ENCODE measurements around the gene MREG.

MREG gene

GRCh38 chr2:216043949-216044348 is 30.6 kb upstream of the MREG start:
- Histone ChIP-seq H3K36me3 (ENCODE audit: control insufficient read depth in 2 of 2, insufficient read depth in 2 of 2, low read length in 2 of 2) (peaks cover 6 to 17% of the 10 kb centered on the region in 2 donors), H3K4me1 (ENCODE audit: control insufficient read depth, insufficient read depth, low read length) (no peaks in the 10 kb centered on the region), H3K9me3 (ENCODE audit: control insufficient read depth in 2 of 2, low read length in 2 of 2) (no peaks in the 10 kb centered on the region), H3K27ac (ENCODE audit: low read length) (no peak overlapping the region), H3K27me3 (ENCODE audit: control insufficient read depth in 1 of 2, insufficient read depth in 2 of 2, low read length in 2 of 2) (no peaks in the 10 kb centered on the region), H3K4me3 (ENCODE audit: low read length in 2 of 2) (no peak overlapping the region), H3K9ac (ENCODE audit: low read length in 2 of 2) (no peak overlapping the region)

- Histone ChIP-seq H3K4me3 (ENCODE audit: low read length in 2 of 2) (no peak overlapping the region), H3K27ac (ENCODE audit: low read length) (no peak overlapping the region), H3K36me3 (ENCODE audit: control insufficient read depth in 2 of 2, insufficient read depth in 2 of 2, low read length in 2 of 2) (peaks cover 6 to 20% of the 10 kb centered on the region in 2 donors), H3K4me1 (ENCODE audit: control insufficient read depth, insufficient read depth, low read length) (no peaks in the 10 kb centered on the region), H3K27me3 (ENCODE audit: control insufficient read depth in 1 of 2, insufficient read depth in 2 of 2, low read length in 2 of 2) (no peaks in the 10 kb centered on the region), H3K9ac (ENCODE audit: low read length in 2 of 2) (no peak overlapping the region), H3K9me3 (ENCODE audit: control insufficient read depth in 2 of 2, low read length in 2 of 2) (no peaks in the 10 kb centered on the region)
These were observed 28.1 kb upstream of the MREG start for GRCh38 chr2:216041438-216041837.

- Histone ChIP-seq H3K27me3 (ENCODE audit: control insufficient read depth in 1 of 2, insufficient read depth in 2 of 2, low read length in 2 of 2) (no peaks in the 10 kb centered on the region), H3K36me3 (ENCODE audit: control insufficient read depth in 2 of 2, insufficient read depth in 2 of 2, low read length in 2 of 2) (peaks cover 6 to 22% of the 10 kb centered on the region in 2 donors), H3K4me3 (ENCODE audit: low read length in 2 of 2) (no peak overlapping the region), H3K4me1 (ENCODE audit: control insufficient read depth, insufficient read depth, low read length) (no peaks in the 10 kb centered on the region), H3K27ac (ENCODE audit: low read length) (no peak overlapping the region), H3K9ac (ENCODE audit: low read length in 2 of 2) (no peak overlapping the region), H3K9me3 (ENCODE audit: control insufficient read depth in 2 of 2, low read length in 2 of 2) (no peaks in the 10 kb centered on the region)
These were observed 26.6 kb upstream of the MREG start for GRCh38 chr2:216039918-216040317.

- no peaks in the 10 kb centered on the region for H3K27me3 ChIP-seq (ENCODE audit: control insufficient read depth in 1 of 2, insufficient read depth in 2 of 2, low read length in 2 of 2)
- H3K4me1 ChIP-seq (ENCODE audit: control insufficient read depth, insufficient read depth, low read length) = no peaks in the 10 kb centered on the region
- H3K9me3 ChIP-seq (ENCODE audit: control insufficient read depth in 2 of 2, low read length in 2 of 2) = no peaks in the 10 kb centered on the region
- no peak overlapping the region for H3K27ac ChIP-seq (ENCODE audit: low read length)
- H3K9ac ChIP-seq (ENCODE audit: low read length in 2 of 2) = no peak overlapping the region
- H3K4me3 ChIP-seq (ENCODE audit: low read length in 2 of 2) = no peak overlapping the region
- peaks cover 3 to 9% of the 10 kb centered on the region in 2 donors for H3K36me3 ChIP-seq (ENCODE audit: control insufficient read depth in 2 of 2, insufficient read depth in 2 of 2, low read length in 2 of 2)
These were observed 20.7 kb upstream of the MREG start for GRCh38 chr2:216034065-216034464.

- no peaks in the 10 kb centered on the region for H3K9me3 ChIP-seq (ENCODE audit: control insufficient read depth in 2 of 2, low read length in 2 of 2)
- H3K27me3 ChIP-seq (ENCODE audit: control insufficient read depth in 1 of 2, insufficient read depth in 2 of 2, low read length in 2 of 2) = no peaks in the 10 kb centered on the region
- no peak overlapping the region for H3K4me3 ChIP-seq (ENCODE audit: low read length in 2 of 2)
- H3K36me3 ChIP-seq (ENCODE audit: control insufficient read depth in 2 of 2, insufficient read depth in 2 of 2, low read length in 2 of 2) = peaks cover 3 to 9% of the 10 kb centered on the region in 2 donors
- no peak overlapping the region for H3K27ac ChIP-seq (ENCODE audit: low read length)
- H3K9ac ChIP-seq (ENCODE audit: low read length in 2 of 2) = no peak overlapping the region
- no peaks in the 10 kb centered on the region for H3K4me1 ChIP-seq (ENCODE audit: control insufficient read depth, insufficient read depth, low read length)
These were observed 20.1 kb upstream of the MREG start for GRCh38 chr2:216033403-216033802.

GRCh38 chr2:216031960-216032689 is 18.8 kb upstream of the MREG start:
- Histone ChIP-seq H3K27ac (ENCODE audit: low read length) (no peak overlapping the region), H3K27me3 (ENCODE audit: control insufficient read depth in 1 of 2, insufficient read depth in 2 of 2, low read length in 2 of 2) (no peaks in the 10 kb centered on the region), H3K36me3 (ENCODE audit: control insufficient read depth in 2 of 2, insufficient read depth in 2 of 2, low read length in 2 of 2) (peaks cover 3 to 9% of the 10 kb centered on the region in 2 donors), H3K9ac (ENCODE audit: low read length in 2 of 2) (no peak overlapping the region), H3K4me3 (ENCODE audit: low read length in 2 of 2) (no peak overlapping the region), H3K9me3 (ENCODE audit: control insufficient read depth in 2 of 2, low read length in 2 of 2) (no peaks in the 10 kb centered on the region), H3K4me1 (ENCODE audit: control insufficient read depth, insufficient read depth, low read length) (no peaks in the 10 kb centered on the region)

GRCh38 chr2:216030216-216030615 is 16.9 kb upstream of the MREG start:
- H3K27ac ChIP-seq (ENCODE audit: low read length) = no peak overlapping the region
- H3K36me3 ChIP-seq (ENCODE audit: control insufficient read depth in 2 of 2, insufficient read depth in 2 of 2, low read length in 2 of 2) = peaks cover 0 to 3% of the 10 kb centered on the region in 2 donors
- no peak overlapping the region for H3K4me3 ChIP-seq (ENCODE audit: low read length in 2 of 2)
- H3K27me3 ChIP-seq (ENCODE audit: control insufficient read depth in 1 of 2, insufficient read depth in 2 of 2, low read length in 2 of 2) = no peaks in the 10 kb centered on the region
- H3K4me1 ChIP-seq (ENCODE audit: control insufficient read depth, insufficient read depth, low read length) = no peaks in the 10 kb centered on the region
- no peak overlapping the region for H3K9ac ChIP-seq (ENCODE audit: low read length in 2 of 2)
- no peaks in the 10 kb centered on the region for H3K9me3 ChIP-seq (ENCODE audit: control insufficient read depth in 2 of 2, low read length in 2 of 2)

- Histone ChIP-seq H3K4me1 (ENCODE audit: control insufficient read depth, insufficient read depth, low read length) (no peaks in the 10 kb centered on the region), H3K4me3 (ENCODE audit: low read length in 2 of 2) (no peak overlapping the region), H3K27me3 (ENCODE audit: control insufficient read depth in 1 of 2, insufficient read depth in 2 of 2, low read length in 2 of 2) (no peaks in the 10 kb centered on the region), H3K36me3 (ENCODE audit: control insufficient read depth in 2 of 2, insufficient read depth in 2 of 2, low read length in 2 of 2) (peaks cover 0 to 3% of the 10 kb centered on the region in 2 donors), H3K27ac (ENCODE audit: low read length) (no peak overlapping the region), H3K9ac (ENCODE audit: low read length in 2 of 2) (no peak overlapping the region), H3K9me3 (ENCODE audit: control insufficient read depth in 2 of 2, low read length in 2 of 2) (no peaks in the 10 kb centered on the region)
These were observed 16.2 kb upstream of the MREG start for GRCh38 chr2:216029416-216030129.

GRCh38 chr2:216024779-216025336 is 11.5 kb upstream of the MREG start:
- no peak overlapping the region for H3K9ac ChIP-seq (ENCODE audit: low read length in 2 of 2)
- H3K27ac ChIP-seq (ENCODE audit: low read length) = no peak overlapping the region
- peaks cover 0 to 3% of the 10 kb centered on the region in 2 donors for H3K36me3 ChIP-seq (ENCODE audit: control insufficient read depth in 2 of 2, insufficient read depth in 2 of 2, low read length in 2 of 2)
- H3K9me3 ChIP-seq (ENCODE audit: control insufficient read depth in 2 of 2, low read length in 2 of 2) = no peaks in the 10 kb centered on the region
- H3K4me3 ChIP-seq (ENCODE audit: low read length in 2 of 2) = no peak overlapping the region
- no peaks in the 10 kb centered on the region for H3K27me3 ChIP-seq (ENCODE audit: control insufficient read depth in 1 of 2, insufficient read depth in 2 of 2, low read length in 2 of 2)
- no peaks in the 10 kb centered on the region for H3K4me1 ChIP-seq (ENCODE audit: control insufficient read depth, insufficient read depth, low read length)

- Histone ChIP-seq H3K27ac (ENCODE audit: low read length) (no peak overlapping the region), H3K36me3 (ENCODE audit: control insufficient read depth in 2 of 2, insufficient read depth in 2 of 2, low read length in 2 of 2) (no peaks in the 10 kb centered on the region), H3K9ac (ENCODE audit: low read length in 2 of 2) (no peak overlapping the region), H3K9me3 (ENCODE audit: control insufficient read depth in 2 of 2, low read length in 2 of 2) (no peaks in the 10 kb centered on the region), H3K27me3 (ENCODE audit: control insufficient read depth in 1 of 2, insufficient read depth in 2 of 2, low read length in 2 of 2) (no peaks in the 10 kb centered on the region), H3K4me1 (ENCODE audit: control insufficient read depth, insufficient read depth, low read length) (no peaks in the 10 kb centered on the region), H3K4me3 (ENCODE audit: low read length in 2 of 2) (no peak overlapping the region)
These were observed 9.8 kb upstream of the MREG start for GRCh38 chr2:216023055-216023648.
